HCT116 (cell line): ENCODE results near the gene CIP2A. TPM values are rescaled to one million over a fixed set of nuclear protein-coding genes. Genes with fewer than 3 reads are reported as not detected.

Experiments used
- ATAC-seq: fragments of 200-7000 bp; cut with Tn5 transposase; 2 replicates; pipeline ENCODE4 v1.9.1; 2020; ENCODE audit warnings: mild to moderate bottlenecking, moderate library complexity
- BruUV-seq: library from RNA; stranded (reverse); fragments of 400-500 nt; replicated peaks from 2 replicates; lab custom pipeline; 2021; lab: Mats Ljungman, UMichigan
- CTCF ChIA-PET: fragments of 300-600 bp; sonication (Branson Sonifier 250); formaldehyde crosslinking; loops from one replicate; lab custom pipeline; 2021; ENCODE audit warnings: antibody characterized with exemption; lab: Charles Lee
- POLR2A ChIA-PET: fragments of 300-600, 350-600 bp; sonication (Branson Sonifier 250); formaldehyde crosslinking; loops from one replicate; lab custom pipeline; 2021; ENCODE audit warnings: antibody characterized with exemption; lab: Charles Lee
- RAD21 ChIA-PET, 2 experiments: fragments of 300-600 bp; sonication (Branson Sonifier 250); formaldehyde crosslinking; loops; one replicate each; lab custom pipeline; 2023; ENCODE audit warnings: low total read pairs in 2 of 2; ENCODE audit not compliant: uncharacterized antibody in 2 of 2, unreplicated experiment in 2 of 2, low non-redundant PET in 1 of 2; lab: Charles Lee
- DNase-seq: peaks from one replicate; pipeline ENCODE4 v3.0.0-alpha.2; 2010; ENCODE audit warnings: low read depth, low spot score
- H2AFZ ChIP-seq: fragments of 200-600 bp; shearing (Covaris generic), sonication (generic); 2 replicates; pipeline ENCODE4 v1.6.1; 2017; ENCODE audit warnings: low read depth, mixed run types, mixed read lengths, antibody characterized with exemption, low read length; ENCODE audit not compliant: poor library complexity, severe bottlenecking
- H3K27ac ChIP-seq: 2 replicates; pipeline ENCODE4 v1.5.1; 2012; ENCODE audit warnings: low read depth, low read length
- H3K27me3 ChIP-seq: fragments of 200-600 bp; sonication (generic); 2 replicates; pipeline ENCODE4 v1.6.1; 2016; ENCODE audit warnings: mixed run types, low read length, mixed read lengths; ENCODE audit not compliant: insufficient read depth
- H3K36me3 ChIP-seq, 2 experiments: fragments of 200-500 bp in 1 of 2; fragments of 200-600 bp in 1 of 2; sonication (Bioruptor generic) in 1 of 2; sonication (generic) in 1 of 2; 2 replicates each; pipeline versions ENCODE4 v1.5.1 to v1.6.1; 2014 to 2016; ENCODE audit warnings: low read length in 2 of 2, inconsistent platforms in 1 of 2, mixed read lengths in 1 of 2, mixed run types in 1 of 2; ENCODE audit not compliant: insufficient read depth in 2 of 2, control insufficient read depth in 1 of 2
- H3K4me1 ChIP-seq, 2 experiments: fragments of 200-600 bp in 1 of 2; sonication (generic) in 1 of 2; 2 replicates each; pipeline versions ENCODE4 v1.5.1 to v1.6.1; 2012 to 2017; ENCODE audit warnings: low read length in 2 of 2, inconsistent platforms in 1 of 2, mild to moderate bottlenecking in 1 of 2, mixed read lengths in 1 of 2, mixed run types in 1 of 2, moderate library complexity in 1 of 2; ENCODE audit not compliant: insufficient read depth in 2 of 2, control insufficient read depth in 1 of 2
- H3K4me2 ChIP-seq: fragments of 200-600 bp; sonication (generic); 2 replicates; pipeline ENCODE4 v1.6.1; 2017; ENCODE audit warnings: mixed run types, low read length, mixed read lengths
- H3K4me3 ChIP-seq, 2 experiments: fragments of 200-600 bp in 1 of 2; sonication (generic) in 1 of 2; replicated peaks in 1 of 2; 2 replicates each; pipeline ENCODE4 v1.5.1; 2011 to 2016; ENCODE audit warnings: low read length in 2 of 2, control low read depth in 1 of 2, low read depth in 1 of 2, mild to moderate bottlenecking in 1 of 2, mixed read lengths in 1 of 2, mixed run types in 1 of 2
- H3K79me2 ChIP-seq: fragments of 200-600 bp; sonication (generic); 2 replicates; pipeline ENCODE4 v1.6.1; 2017; ENCODE audit warnings: mild to moderate bottlenecking, mixed run types, low read length, moderate library complexity, mixed read lengths; ENCODE audit not compliant: insufficient read depth
- H3K9ac ChIP-seq: fragments of 200-600 bp; sonication (generic); 2 replicates; pipeline ENCODE4 v1.6.1; 2016; ENCODE audit warnings: low read length, mixed read lengths
- H3K9me2 ChIP-seq: fragments of 200-600 bp; sonication (generic), shearing (Covaris generic); 2 replicates; pipeline ENCODE4 v1.6.1; 2017; ENCODE audit warnings: mixed run types, mild to moderate bottlenecking, moderate library complexity; ENCODE audit not compliant: insufficient read depth
- H3K9me3 ChIP-seq, 2 experiments: fragments of 200-500 bp in 1 of 2; fragments of 200-600 bp in 1 of 2; sonication (Bioruptor generic) in 1 of 2; sonication (generic) in 1 of 2; 2 replicates each; pipeline ENCODE4 v1.6.1; 2014 to 2017; ENCODE audit warnings: low read length in 2 of 2, mixed read lengths in 2 of 2, inconsistent platforms in 1 of 2, low read depth in 1 of 2, mild to moderate bottlenecking in 1 of 2, mixed run types in 1 of 2, moderate library complexity in 1 of 2; ENCODE audit not compliant: control insufficient read depth in 1 of 2, insufficient read depth in 1 of 2
- H4K20me1 ChIP-seq: fragments of 200-600 bp; sonication (generic), shearing (Covaris generic); 2 replicates; pipeline ENCODE4 v1.6.1; 2017; ENCODE audit warnings: mixed run types, mild to moderate bottlenecking, moderate library complexity; ENCODE audit not compliant: insufficient read depth
- CEBPB ChIP-seq: IDR thresholded peaks from 2 replicates; pipeline ENCODE4 v1.6.1; 2012; ENCODE audit warnings: low read depth
- EGR1 ChIP-seq: IDR thresholded peaks from 2 replicates; pipeline ENCODE4 v1.6.1; 2012; ENCODE audit warnings: low read depth
- EZH2phosphoT487 ChIP-seq: fragments of 200-600 bp; IDR thresholded peaks from 2 replicates; pipeline ENCODE4 v1.6.1; 2018; ENCODE audit warnings: antibody characterized with exemption, borderline replicate concordance
- JUND ChIP-seq: IDR thresholded peaks from 2 replicates; pipeline ENCODE4 v1.6.1; 2012
- POLR2A ChIP-seq: IDR thresholded peaks from 2 replicates; pipeline ENCODE4 v1.7.0; 2011; ENCODE audit warnings: borderline replicate concordance; ENCODE audit not compliant: insufficient read depth, insufficient read length; ENCODE audit errors: extremely low read depth
- POLR2AphosphoS5 ChIP-seq: IDR thresholded peaks from 2 replicates; pipeline ENCODE4 v1.6.1; 2011; ENCODE audit warnings: mild to moderate bottlenecking, low read depth, low read length, moderate library complexity
- RAD21 ChIP-seq: IDR thresholded peaks from 2 replicates; pipeline ENCODE4 v1.6.1; 2012; ENCODE audit warnings: low read depth, mild to moderate bottlenecking
- SP1 ChIP-seq: IDR thresholded peaks from 2 replicates; pipeline ENCODE4 v1.6.1; 2012; ENCODE audit warnings: low read depth
- YY1 ChIP-seq: IDR thresholded peaks from 2 replicates; pipeline ENCODE4 v1.6.1; 2011; ENCODE audit warnings: low read length, low read depth, moderate library complexity, mild to moderate bottlenecking; ENCODE audit not compliant: insufficient replicate concordance; ENCODE audit errors: extremely low read depth
- intact Hi-C: fragments of 100-400 bp; cut with micrococcal nuclease; formaldehyde crosslinking; loops from 2 replicates; pipeline ENCODE4 v1.10.0; 2022
- total RNA-seq: library from RNA; stranded (reverse); gene quantifications from one replicate; pipeline ENCODE4 v1.2.1, GENCODE V29; 2021; ENCODE audit not compliant: unreplicated experiment
- TF ChIP-seq, protein P1 (sequence below): IDR thresholded peaks from 2 replicates; pipeline ENCODE4 v1.6.1; 2011; ENCODE audit warnings: mild to moderate bottlenecking, low read length, moderate library complexity; ENCODE audit not compliant: insufficient replicate concordance; ENCODE audit errors: extremely low read depth
- TF ChIP-seq, protein P2 (sequence below): IDR thresholded peaks from 2 replicates; pipeline ENCODE4 v1.6.1; 2012; ENCODE audit warnings: low read depth

CIP2A gene
- total RNA-seq, 1 experiment from 2014 or later: 41.6 TPM

DNA sequence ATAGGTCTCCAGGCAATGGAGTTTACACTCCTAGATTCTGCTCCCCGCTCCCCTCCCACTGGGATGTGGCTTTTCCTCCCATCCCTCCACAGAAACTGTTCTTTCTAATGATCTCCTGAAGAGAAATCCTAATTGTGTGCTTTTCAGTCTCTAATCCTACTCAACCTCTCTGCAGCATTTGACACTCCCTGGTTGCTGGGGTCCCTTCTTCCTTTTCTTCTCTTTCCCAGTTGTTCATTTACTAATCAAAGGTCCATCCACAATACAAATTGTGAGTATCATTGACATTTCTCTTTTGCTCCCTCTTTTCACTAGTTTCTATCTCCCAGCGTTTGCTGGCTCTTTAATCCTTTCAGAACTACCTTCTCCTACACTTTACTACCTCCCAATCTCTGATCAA lies 72.4 kb downstream of the CIP2A start:
- H3K9ac ChIP-seq: no peak overlapping the region
- H3K27me3 ChIP-seq: no peaks in the 10 kb centered on the region
- H3K4me3 ChIP-seq: no peak overlapping the region
- no peaks in the 10 kb centered on the region for H3K79me2 ChIP-seq
- no peak overlapping the region for H2AFZ ChIP-seq
- ChIA-PET RAD21 (no interaction called here), POLR2A (no interaction called here), CTCF (no interaction called here)
- no peak for DNase-seq
- H3K4me1 ChIP-seq: no peaks in the 10 kb centered on the region
- H3K9me3 ChIP-seq: no peaks in the 10 kb centered on the region
- no TSS peak for BruUV-seq
- H3K27ac ChIP-seq: no peak overlapping the region
- intact Hi-C loops: no loop called here
- TF ChIP-seq YY1 (no peak), SP1 (no peak), CEBPB (no peak), JUND (no peak)
- no peak overlapping the region for H3K4me2 ChIP-seq
- H3K36me3 ChIP-seq: no peaks in the 10 kb centered on the region
- ATAC-seq: no peak
- H3K9me2 ChIP-seq: no peaks in the 10 kb centered on the region
- no peaks in the 10 kb centered on the region for H4K20me1 ChIP-seq

DNA sequence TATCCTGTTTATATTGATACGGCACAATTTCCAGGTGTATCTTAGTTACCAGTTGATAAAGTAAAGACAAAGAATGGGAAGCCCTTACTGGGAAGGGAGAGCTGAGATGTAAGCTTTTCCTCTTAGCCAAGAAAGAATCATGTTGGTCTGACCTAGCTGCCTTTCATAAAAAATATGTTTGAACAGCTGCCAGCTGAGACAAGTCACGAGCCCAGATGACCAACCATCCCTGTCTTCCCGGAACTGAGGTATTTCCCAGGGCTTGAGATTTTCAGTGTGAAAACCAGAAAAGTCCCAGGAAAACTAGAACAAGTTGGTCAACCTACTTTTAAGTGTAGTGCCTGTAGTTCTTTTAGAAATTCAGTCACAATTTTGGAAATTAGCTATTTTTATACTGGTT lies 75.3 kb downstream of the CIP2A start:
- no peaks in the 10 kb centered on the region for H3K79me2 ChIP-seq
- H3K4me2 ChIP-seq: no peak overlapping the region
- H3K9me3 ChIP-seq: no peaks in the 10 kb centered on the region
- ChIA-PET RAD21 (no interaction called here), CTCF (no interaction called here), POLR2A (no interaction called here)
- H3K4me1 ChIP-seq: no peaks in the 10 kb centered on the region
- no peaks in the 10 kb centered on the region for H4K20me1 ChIP-seq
- no peak overlapping the region for H3K9ac ChIP-seq
- TF ChIP-seq POLR2AphosphoS5 (no peak), CEBPB (no peak), EZH2phosphoT487 (no peak), SP1 (no peak), EGR1 (no peak), POLR2A (no peak), RAD21 (no peak)
- TF ChIP-seq, protein P1, sequence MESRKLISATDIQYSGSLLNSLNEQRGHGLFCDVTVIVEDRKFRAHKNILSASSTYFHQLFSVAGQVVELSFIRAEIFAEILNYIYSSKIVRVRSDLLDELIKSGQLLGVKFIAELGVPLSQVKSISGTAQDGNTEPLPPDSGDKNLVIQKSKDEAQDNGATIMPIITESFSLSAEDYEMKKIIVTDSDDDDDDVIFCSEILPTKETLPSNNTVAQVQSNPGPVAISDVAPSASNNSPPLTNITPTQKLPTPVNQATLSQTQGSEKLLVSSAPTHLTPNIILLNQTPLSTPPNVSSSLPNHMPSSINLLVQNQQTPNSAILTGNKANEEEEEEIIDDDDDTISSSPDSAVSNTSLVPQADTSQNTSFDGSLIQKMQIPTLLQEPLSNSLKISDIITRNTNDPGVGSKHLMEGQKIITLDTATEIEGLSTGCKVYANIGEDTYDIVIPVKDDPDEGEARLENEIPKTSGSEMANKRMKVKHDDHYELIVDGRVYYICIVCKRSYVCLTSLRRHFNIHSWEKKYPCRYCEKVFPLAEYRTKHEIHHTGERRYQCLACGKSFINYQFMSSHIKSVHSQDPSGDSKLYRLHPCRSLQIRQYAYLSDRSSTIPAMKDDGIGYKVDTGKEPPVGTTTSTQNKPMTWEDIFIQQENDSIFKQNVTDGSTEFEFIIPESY: no peak
- TF ChIP-seq, protein P2, sequence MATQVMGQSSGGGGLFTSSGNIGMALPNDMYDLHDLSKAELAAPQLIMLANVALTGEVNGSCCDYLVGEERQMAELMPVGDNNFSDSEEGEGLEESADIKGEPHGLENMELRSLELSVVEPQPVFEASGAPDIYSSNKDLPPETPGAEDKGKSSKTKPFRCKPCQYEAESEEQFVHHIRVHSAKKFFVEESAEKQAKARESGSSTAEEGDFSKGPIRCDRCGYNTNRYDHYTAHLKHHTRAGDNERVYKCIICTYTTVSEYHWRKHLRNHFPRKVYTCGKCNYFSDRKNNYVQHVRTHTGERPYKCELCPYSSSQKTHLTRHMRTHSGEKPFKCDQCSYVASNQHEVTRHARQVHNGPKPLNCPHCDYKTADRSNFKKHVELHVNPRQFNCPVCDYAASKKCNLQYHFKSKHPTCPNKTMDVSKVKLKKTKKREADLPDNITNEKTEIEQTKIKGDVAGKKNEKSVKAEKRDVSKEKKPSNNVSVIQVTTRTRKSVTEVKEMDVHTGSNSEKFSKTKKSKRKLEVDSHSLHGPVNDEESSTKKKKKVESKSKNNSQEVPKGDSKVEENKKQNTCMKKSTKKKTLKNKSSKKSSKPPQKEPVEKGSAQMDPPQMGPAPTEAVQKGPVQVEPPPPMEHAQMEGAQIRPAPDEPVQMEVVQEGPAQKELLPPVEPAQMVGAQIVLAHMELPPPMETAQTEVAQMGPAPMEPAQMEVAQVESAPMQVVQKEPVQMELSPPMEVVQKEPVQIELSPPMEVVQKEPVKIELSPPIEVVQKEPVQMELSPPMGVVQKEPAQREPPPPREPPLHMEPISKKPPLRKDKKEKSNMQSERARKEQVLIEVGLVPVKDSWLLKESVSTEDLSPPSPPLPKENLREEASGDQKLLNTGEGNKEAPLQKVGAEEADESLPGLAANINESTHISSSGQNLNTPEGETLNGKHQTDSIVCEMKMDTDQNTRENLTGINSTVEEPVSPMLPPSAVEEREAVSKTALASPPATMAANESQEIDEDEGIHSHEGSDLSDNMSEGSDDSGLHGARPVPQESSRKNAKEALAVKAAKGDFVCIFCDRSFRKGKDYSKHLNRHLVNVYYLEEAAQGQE: no peak
- no peaks in the 10 kb centered on the region for H3K9me2 ChIP-seq
- H2AFZ ChIP-seq: no peak overlapping the region
- ATAC-seq (no peak), DNase-seq (no peak)
- BruUV-seq: no TSS peak
- no peak overlapping the region for H3K4me3 ChIP-seq
- H3K36me3 ChIP-seq: no peaks in the 10 kb centered on the region
- no peaks in the 10 kb centered on the region for H3K27me3 ChIP-seq
- intact Hi-C loops: no loop called here
- no peak overlapping the region for H3K27ac ChIP-seq
